ENCODE data around the gene ADNP.

DNA sequence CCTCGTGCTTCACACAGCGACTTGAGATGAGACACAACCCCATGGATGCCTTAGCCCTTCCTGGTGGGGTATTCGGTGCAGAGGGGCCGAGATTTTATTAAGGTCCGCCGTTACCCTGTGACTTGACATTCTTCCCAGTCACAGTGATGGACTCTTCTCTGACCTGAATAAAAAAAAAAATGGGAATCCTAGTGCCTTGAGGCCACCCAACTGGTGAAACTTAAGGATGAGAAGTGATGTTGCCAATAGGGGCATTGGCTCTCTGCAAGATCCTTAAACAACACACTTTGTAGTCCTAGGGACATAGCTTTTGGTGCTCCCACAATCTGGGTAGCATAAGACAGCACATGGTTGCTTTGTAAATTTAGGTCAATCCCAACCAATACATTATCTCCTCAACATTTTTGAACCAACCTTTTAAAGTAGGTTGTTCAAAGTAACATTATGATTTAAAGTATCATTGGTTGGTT, 814 bp upstream of the ADNP start:
- TF ChIP-seq POLR2AphosphoS5 (IDR thresholded peaks at IDR 0.05) = no peak
- TF ChIP-seq, protein P1, sequence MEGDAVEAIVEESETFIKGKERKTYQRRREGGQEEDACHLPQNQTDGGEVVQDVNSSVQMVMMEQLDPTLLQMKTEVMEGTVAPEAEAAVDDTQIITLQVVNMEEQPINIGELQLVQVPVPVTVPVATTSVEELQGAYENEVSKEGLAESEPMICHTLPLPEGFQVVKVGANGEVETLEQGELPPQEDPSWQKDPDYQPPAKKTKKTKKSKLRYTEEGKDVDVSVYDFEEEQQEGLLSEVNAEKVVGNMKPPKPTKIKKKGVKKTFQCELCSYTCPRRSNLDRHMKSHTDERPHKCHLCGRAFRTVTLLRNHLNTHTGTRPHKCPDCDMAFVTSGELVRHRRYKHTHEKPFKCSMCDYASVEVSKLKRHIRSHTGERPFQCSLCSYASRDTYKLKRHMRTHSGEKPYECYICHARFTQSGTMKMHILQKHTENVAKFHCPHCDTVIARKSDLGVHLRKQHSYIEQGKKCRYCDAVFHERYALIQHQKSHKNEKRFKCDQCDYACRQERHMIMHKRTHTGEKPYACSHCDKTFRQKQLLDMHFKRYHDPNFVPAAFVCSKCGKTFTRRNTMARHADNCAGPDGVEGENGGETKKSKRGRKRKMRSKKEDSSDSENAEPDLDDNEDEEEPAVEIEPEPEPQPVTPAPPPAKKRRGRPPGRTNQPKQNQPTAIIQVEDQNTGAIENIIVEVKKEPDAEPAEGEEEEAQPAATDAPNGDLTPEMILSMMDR (IDR thresholded peaks at IDR 0.05) = no peak
- no peak for TF ChIP-seq POLR2A (IDR thresholded peaks at IDR 0.05)

Data from gastroesophageal sphincter (tissue), 3 donors.